ENCODE measurements around the gene CEP70. TPM values are rescaled to one million over a fixed set of nuclear protein-coding genes. Genes with fewer than 3 reads are reported as not detected.

CEP70 gene
- total RNA-seq = 7.6 and 14.3 TPM in 2 replicates

GRCh38 chr3:138594150-138594934, at the start of gene CEP70:
TSS of gene CEP70 (minus strand) at chr3:138594260. CDS start at chr3:138572927, 21,333 bp downstream.

GRCh38 chr3:138608322-138609135, 14.5 kb upstream of the CEP70 start, which contains the start of gene FAIM:
TSS of gene FAIM (plus strand) at chr3:138608771. CDS start at chr3:138619727, 10,956 bp downstream.

Other genes starting within 250 kb of the CEP70 start
- 5.7 and 18.8 TPM in 2 replicates for gene MRAS, start 245.7 kb downstream of the CEP70 start, total RNA-seq
- not detected in 2 replicates for gene ESYT3, start 159.6 kb downstream of the CEP70 start, total RNA-seq
- 7.3 and 7.9 TPM in 2 replicates for gene FAIM, start 14.5 kb upstream of the CEP70 start, total RNA-seq
- 11.2 and 30.6 TPM in 2 replicates for gene PIK3CB, start 240.7 kb upstream of the CEP70 start, total RNA-seq

All from bladder microvascular endothelial cell (primary cell).